A549 (cell line): Measurements from ENCODE around the gene BTBD10.

Source experiments
- CTCF ChIP-seq: fragments of >200 bp; sonication (Bioruptor Twin); formaldehyde crosslinking; IDR thresholded peaks from 3 replicates; pipeline ENCODE4 v1.5.1; 2016
- JUNB ChIP-seq: fragments of >200 bp; sonication (Bioruptor Twin); formaldehyde crosslinking; IDR thresholded peaks from 2 replicates; pipeline ENCODE4 v1.6.1; 2016
- POLR2A ChIP-seq: IDR thresholded peaks from 2 replicates; pipeline ENCODE4 v1.6.1; 2012; ENCODE audit warnings: mild to moderate bottlenecking, low read length
- TF ChIP-seq, protein P1 (sequence below): IDR thresholded peaks from 2 replicates; pipeline ENCODE4 v1.6.1; 2012; ENCODE audit warnings: low read depth, borderline replicate concordance
- TF ChIP-seq, protein P2 (sequence below): fragments of >200 bp; sonication (Bioruptor Twin); formaldehyde crosslinking; IDR thresholded peaks from 3 replicates; pipeline ENCODE4 v1.6.1; 2016

DNA sequence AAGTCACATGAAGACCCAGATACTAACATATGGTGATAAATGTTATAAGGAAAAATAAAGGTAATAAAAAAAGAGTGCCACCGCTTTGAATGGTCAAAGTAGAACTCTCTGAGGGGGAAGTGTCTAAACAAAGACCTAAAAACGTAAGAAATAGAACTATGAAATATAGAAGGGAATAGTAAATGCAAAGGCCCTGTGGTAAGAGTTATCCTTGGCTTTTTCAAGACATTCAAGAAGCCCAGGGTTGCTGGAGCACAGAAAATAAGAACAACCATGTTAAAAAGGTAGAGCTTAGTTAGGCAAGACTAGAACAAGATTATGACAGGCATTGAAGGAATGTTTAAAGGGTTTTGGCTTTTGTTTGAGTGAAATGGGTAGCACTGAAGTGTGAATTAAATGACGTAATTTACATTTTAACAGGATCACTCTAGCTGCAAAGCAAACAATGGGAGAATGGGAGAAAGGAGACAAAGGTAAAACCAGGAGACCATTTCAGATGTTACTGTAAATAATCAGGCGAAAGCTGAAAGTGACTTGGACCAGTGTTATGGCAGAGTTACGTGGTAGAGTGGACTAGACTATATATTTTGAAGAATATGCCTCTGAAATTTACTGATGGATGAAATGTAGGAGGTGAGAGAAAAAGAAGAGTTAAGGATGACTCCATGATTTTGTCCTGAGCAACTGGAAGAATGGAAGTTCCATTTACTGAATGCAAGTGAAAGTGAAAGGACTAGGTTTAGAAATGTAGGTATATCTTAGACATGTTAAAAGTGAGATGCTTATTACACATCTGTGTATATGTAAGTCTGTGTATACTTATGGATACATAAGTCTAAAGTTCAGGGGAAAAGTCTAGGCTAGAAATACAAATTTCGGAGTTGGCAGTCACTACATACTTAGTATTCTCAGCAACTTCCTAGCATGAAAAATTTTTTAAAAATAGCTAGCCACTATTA lies 28.5 kb downstream of the BTBD10 start:
- TF ChIP-seq, protein P1, sequence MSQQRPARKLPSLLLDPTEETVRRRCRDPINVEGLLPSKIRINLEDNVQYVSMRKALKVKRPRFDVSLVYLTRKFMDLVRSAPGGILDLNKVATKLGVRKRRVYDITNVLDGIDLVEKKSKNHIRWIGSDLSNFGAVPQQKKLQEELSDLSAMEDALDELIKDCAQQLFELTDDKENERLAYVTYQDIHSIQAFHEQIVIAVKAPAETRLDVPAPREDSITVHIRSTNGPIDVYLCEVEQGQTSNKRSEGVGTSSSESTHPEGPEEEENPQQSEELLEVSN: no peak
- TF ChIP-seq CTCF (no peak), POLR2A (no peak), JUNB (no peak)
- TF ChIP-seq, protein P2, sequence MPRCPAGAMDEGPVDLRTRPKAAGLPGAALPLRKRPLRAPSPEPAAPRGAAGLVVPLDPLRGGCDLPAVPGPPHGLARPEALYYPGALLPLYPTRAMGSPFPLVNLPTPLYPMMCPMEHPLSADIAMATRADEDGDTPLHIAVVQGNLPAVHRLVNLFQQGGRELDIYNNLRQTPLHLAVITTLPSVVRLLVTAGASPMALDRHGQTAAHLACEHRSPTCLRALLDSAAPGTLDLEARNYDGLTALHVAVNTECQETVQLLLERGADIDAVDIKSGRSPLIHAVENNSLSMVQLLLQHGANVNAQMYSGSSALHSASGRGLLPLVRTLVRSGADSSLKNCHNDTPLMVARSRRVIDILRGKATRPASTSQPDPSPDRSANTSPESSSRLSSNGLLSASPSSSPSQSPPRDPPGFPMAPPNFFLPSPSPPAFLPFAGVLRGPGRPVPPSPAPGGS: no peak
